Glutamatergic neuron (in vitro differentiated cells): ENCODE measurements around the gene SEMA6A. TPM values are rescaled to one million over a fixed set of nuclear protein-coding genes. Genes with fewer than 3 reads are reported as not detected.

Experiments used
- DNase-seq: peaks from one replicate; pipeline ENCODE4 v3.0.0; 2022
- H3K27ac Mint-ChIP-seq: one replicate; pipeline ENCODE4 v1.8.0; 2020; ENCODE audit warnings: mild to moderate bottlenecking, mixed read lengths, inconsistent platforms; ENCODE audit not compliant: unreplicated experiment
- H3K27me3 Mint-ChIP-seq: one replicate; pipeline ENCODE4 v1.8.0; 2020; ENCODE audit warnings: mild to moderate bottlenecking, moderate library complexity, mixed read lengths, inconsistent platforms; ENCODE audit not compliant: unreplicated experiment
- H3K36me3 Mint-ChIP-seq: one replicate; pipeline ENCODE4 v1.8.0; 2020; ENCODE audit warnings: mild to moderate bottlenecking, mixed read lengths, inconsistent platforms; ENCODE audit not compliant: unreplicated experiment
- H3K4me1 Mint-ChIP-seq: one replicate; pipeline ENCODE4 v1.8.0; 2020; ENCODE audit warnings: mild to moderate bottlenecking, low read depth, mixed read lengths, inconsistent platforms; ENCODE audit not compliant: unreplicated experiment
- H3K4me3 Mint-ChIP-seq: one replicate; pipeline ENCODE4 v1.8.0; 2020; ENCODE audit warnings: mild to moderate bottlenecking, mixed read lengths, inconsistent platforms; ENCODE audit not compliant: unreplicated experiment
- H3K9me3 Mint-ChIP-seq: one replicate; pipeline ENCODE4 v1.8.0; 2020; ENCODE audit warnings: mild to moderate bottlenecking, moderate library complexity, mixed read lengths, inconsistent platforms; ENCODE audit not compliant: unreplicated experiment
- CTCF ChIP-seq: fragments of 200-600 bp; sonication (generic); IDR thresholded peaks from one replicate; pipeline ENCODE4 v1.5.0; 2021; ENCODE audit not compliant: partially characterized antibody, unreplicated experiment
- total RNA-seq: library from RNA; stranded (reverse); fragmentation: NEBNext Ultra II Directional; extraction: Animal tissue kit (Norgen Biotek cat#: 25700); gene quantifications from one replicate; pipeline ENCODE4 v1.2.1, GENCODE V29; 2021; ENCODE audit not compliant: unreplicated experiment

SEMA6A gene
- total RNA-seq, 1 donor from 2014 or later: 424 TPM

DNA sequence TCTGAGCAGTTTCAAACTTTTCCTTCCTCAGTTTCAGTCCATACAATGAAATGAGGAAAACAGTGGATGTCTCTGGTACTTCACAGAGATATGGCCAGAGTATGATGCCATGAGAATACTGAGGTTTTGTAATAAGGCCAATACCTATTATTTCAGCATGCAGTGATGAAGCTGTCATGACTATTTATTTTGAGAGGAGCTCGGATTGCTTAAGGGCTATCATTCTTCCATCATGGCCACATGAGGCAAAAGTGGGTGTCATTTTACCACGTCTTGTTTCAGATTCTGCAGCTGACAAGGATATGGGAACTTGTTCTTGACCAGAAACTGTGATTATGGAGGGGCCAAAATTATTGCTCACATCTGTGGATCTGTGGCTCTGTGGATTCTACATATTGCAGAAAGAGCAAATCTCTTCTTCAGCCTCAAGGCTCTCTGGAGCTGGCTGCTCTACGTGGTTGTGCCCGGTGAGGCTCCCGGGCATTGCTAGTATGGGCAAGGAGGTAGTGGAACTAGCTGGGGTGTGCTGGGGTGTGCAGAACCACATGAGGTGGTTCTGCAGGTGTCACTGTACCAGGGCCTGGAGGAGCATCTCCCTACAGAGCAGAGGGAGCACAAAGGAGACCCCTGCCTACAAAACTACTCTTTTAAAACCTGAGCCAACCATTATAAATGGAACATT lies 180.3 kb downstream of the SEMA6A start:
- no peak for TF ChIP-seq CTCF
- peak overlapping the region; percentile 36 for H3K4me3 Mint-ChIP-seq
- H3K4me1 Mint-ChIP-seq: peaks cover 39% of the 10 kb centered on the region
- no peaks in the 10 kb centered on the region for H3K36me3 Mint-ChIP-seq
- DNase-seq: no peak
- H3K27me3 Mint-ChIP-seq: no peaks in the 10 kb centered on the region
- peak overlapping the region; percentile 89 for H3K27ac Mint-ChIP-seq
- peaks cover 4% of the 10 kb centered on the region for H3K9me3 Mint-ChIP-seq
